ENCODE data around the gene ALDOC. TPM values are rescaled to one million over a fixed set of nuclear protein-coding genes. Genes with fewer than 3 reads are reported as not detected.

The ALDOC gene
- total RNA-seq, 1 donor from 2014 or later: 24.8 TPM

GRCh38 chr17:28538296-28538895 lies 38.3 kb downstream of the ALDOC start:
- no peaks in the 10 kb centered on the region for H3K9me3 ChIP-seq
- TF ChIP-seq CTCF (IDR thresholded peaks at IDR 0.05): no peak
- no peak overlapping the region for H3K4me3 ChIP-seq
- H3K27me3 ChIP-seq: no peaks in the 10 kb centered on the region
- no peaks in the 10 kb centered on the region for H3K36me3 ChIP-seq
- no peak for DNase-seq (ENCODE audit: low spot score in 2 of 2)
- H3K4me1 ChIP-seq: no peaks in the 10 kb centered on the region
- intact Hi-C loops (cut with DNase I): no loop called here
- H3K27ac ChIP-seq: no peak overlapping the region

GRCh38 chr17:28537219-28537610 lies 39.5 kb downstream of the ALDOC start:
- no peak for TF ChIP-seq CTCF (IDR thresholded peaks at IDR 0.05)
- Histone ChIP-seq H3K27ac (no peak overlapping the region), H3K4me3 (no peak overlapping the region), H3K27me3 (no peaks in the 10 kb centered on the region), H3K4me1 (no peaks in the 10 kb centered on the region), H3K9me3 (no peaks in the 10 kb centered on the region), H3K36me3 (no peaks in the 10 kb centered on the region)
- no peak for DNase-seq (ENCODE audit: low spot score in 2 of 2)
- intact Hi-C loops (cut with DNase I): no loop called here

- Histone ChIP-seq H3K4me1 (no peaks in the 10 kb centered on the region), H3K27me3 (no peaks in the 10 kb centered on the region), H3K9me3 (no peaks in the 10 kb centered on the region), H3K4me3 (no peak overlapping the region), H3K36me3 (no peaks in the 10 kb centered on the region), H3K27ac (no peak overlapping the region)
- no peak for DNase-seq (ENCODE audit: low spot score in 2 of 2)
- TF ChIP-seq CTCF (IDR thresholded peaks at IDR 0.05): no peak
- intact Hi-C loops (cut with DNase I): no loop called here
Measured at GRCh38 chr17:28536532-28537218, 40.0 kb downstream of the ALDOC start.

- no peak overlapping the region for H3K27ac ChIP-seq
- TF ChIP-seq CTCF (IDR thresholded peaks at IDR 0.05): no peak
- no peaks in the 10 kb centered on the region for H3K36me3 ChIP-seq
- H3K27me3 ChIP-seq: no peaks in the 10 kb centered on the region
- H3K9me3 ChIP-seq: no peaks in the 10 kb centered on the region
- intact Hi-C loops (cut with DNase I): no loop called here
- DNase-seq (ENCODE audit: low spot score in 2 of 2): no peak
- H3K4me3 ChIP-seq: no peak overlapping the region
- no peaks in the 10 kb centered on the region for H3K4me1 ChIP-seq
Measured at GRCh38 chr17:28534740-28535375, 41.8 kb downstream of the ALDOC start.

- no peaks in the 10 kb centered on the region for H3K27me3 ChIP-seq
- no peak overlapping the region for H3K4me3 ChIP-seq
- DNase-seq (ENCODE audit: low spot score in 2 of 2): no peak
- H3K4me1 ChIP-seq: no peaks in the 10 kb centered on the region
- H3K9me3 ChIP-seq: no peaks in the 10 kb centered on the region
- H3K27ac ChIP-seq: no peak overlapping the region
- TF ChIP-seq CTCF (IDR thresholded peaks at IDR 0.05): no peak
- intact Hi-C loops (cut with DNase I): no loop called here
- H3K36me3 ChIP-seq: no peaks in the 10 kb centered on the region
Measured at GRCh38 chr17:28533091-28533807, 43.4 kb downstream of the ALDOC start.

Measured in ascending aorta (tissue), 2 donors.